HL-60/S4 (cell line): ENCODE results near the gene STARD10.

Experiments
- in situ Hi-C: fragments of 300-500 bp; cut with MboI; formaldehyde crosslinking; loops from 2 replicates; pipeline ENCODE4 v1.14.3; 2022; ENCODE audit warnings: low sequenced_read_pairs

Gene STARD10, protein sequence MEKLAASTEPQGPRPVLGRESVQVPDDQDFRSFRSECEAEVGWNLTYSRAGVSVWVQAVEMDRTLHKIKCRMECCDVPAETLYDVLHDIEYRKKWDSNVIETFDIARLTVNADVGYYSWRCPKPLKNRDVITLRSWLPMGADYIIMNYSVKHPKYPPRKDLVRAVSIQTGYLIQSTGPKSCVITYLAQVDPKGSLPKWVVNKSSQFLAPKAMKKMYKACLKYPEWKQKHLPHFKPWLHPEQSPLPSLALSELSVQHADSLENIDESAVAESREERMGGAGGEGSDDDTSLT

DNA sequence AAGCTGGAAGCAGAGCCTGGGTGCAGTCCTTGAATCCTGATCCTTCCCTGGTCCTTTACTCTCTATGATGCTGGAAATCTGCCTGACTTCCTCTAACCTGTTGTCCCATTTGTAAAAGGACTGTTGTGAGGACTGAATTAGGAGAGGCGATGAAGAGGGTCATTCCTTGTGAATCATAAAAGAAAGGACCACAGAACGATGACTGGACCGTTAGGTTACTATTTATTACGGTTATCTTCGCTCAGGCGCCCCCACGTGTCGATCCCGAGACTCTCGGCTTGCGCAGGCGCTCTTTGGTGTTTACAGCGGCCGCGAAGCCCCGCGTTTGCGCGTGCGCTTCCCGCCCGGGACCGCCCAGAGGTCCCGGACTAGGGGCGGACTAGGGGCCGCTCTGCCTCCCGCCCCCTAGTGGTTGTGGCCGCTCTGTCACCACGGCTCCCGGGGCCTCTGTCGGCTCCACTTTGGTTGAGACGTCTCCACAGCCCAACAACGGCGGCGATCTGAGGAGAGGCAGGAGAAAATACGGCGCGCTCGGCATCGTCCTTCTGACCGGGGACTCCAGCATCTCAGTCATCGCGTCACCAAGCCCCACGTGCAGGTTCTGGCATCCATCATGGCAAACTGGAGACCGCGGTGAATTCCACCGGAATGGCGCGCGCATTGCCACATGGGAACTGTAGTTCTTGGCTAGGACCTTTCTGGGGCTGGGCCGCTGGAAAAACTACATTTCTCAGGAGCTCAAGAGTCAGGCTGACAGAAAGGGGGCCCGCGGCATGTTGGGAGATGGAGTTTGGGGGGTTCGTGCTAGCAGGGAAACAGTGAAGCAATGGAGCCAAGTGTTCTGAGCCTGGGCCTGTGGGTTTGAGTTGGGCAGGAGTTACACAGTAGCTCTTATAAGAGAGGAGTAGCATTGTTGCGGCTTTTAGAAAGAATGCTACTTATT is at the start of gene STARD10:
Gene STARD10 (minus strand): TSS at position 623 of the 943 bp plus-strand sequence. CDS start 12,866 bp downstream, outside the sequence.
- in situ Hi-C loops, result loop anchor here (5.0 kb wide), 1 partner anchor 71 kb away; no protein-coding TSS in a partner anchor

DNA sequence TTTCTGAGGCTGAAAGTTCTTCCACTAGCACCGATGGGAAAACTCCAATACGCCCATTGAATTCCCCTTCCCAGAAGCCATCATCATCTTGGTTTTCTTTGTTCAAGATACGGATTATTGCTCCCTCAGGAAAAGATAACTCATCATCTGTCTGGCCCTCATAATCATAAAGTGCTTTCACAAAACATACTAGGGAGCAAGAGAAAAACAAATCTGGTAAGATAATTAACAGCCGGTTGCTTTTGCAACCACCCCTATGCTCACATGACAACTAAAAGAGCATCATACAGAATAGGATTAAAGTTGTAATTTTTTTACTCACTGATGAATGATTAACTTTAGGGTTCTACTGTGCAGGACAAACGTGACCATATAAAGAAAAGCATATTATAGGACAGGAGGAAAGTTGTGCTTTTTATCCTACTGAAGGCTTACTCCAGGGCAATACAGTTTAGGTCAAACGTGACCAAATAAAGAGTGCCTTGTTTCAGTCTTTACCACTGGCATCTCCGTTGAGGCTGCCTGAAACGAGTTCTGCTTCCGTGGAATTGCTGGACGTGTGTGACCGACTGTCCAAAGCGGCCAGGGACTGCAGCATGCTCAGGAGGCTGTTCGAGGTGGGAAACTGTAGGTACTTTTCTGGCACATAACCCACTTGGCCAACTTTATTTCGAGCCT is 48.9 kb upstream of the STARD10 start:
- in situ Hi-C loops, result loop anchor here (25.0 kb wide), 1 partner anchor 320 kb away; no protein-coding TSS in a partner anchor

DNA sequence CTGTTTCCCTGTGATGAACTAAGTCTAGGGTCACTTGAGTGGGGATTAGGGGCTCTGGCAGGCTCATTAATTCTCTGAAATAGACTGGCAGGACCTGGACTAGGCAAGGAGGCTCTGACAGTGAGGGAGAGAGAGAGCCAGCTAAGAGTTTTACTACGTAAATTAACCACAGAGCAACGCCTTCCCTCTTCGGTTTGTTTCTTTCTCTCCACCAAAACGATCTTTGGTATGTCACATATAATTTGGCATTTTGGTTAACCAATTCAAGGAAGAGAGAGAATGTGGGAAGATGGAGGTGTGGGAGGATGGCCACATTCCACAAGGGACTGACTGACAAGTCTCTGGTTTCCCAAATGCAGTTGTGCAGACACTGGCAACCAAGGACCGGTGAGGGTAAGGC is 48.3 kb upstream of the STARD10 start:
- in situ Hi-C loops, result loop anchor here (25.0 kb wide), 1 partner anchor 320 kb away; no protein-coding TSS in a partner anchor

DNA sequence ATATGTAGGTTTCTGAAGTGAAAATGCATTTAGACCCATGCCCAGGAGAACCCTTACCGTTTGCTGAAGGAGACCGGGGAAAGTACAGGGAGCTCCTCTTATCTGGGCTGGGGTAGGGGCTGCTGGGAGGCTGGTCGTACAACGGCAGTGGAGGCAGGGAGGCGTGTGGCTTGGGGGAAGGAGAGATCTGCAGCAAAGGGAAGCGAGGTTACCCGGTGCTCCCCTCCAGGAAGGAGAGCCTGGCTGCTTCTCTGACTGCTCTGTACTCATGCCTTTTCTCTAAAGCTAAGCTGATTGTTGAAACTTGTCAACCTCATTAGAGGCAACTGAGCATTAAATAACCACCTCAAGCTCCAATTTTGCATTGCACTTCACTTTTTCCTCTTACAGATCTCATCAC is 47.5 kb upstream of the STARD10 start:
- in situ Hi-C loops, result loop anchor here (25.0 kb wide), 1 partner anchor 321 kb away; no protein-coding TSS in a partner anchor

DNA sequence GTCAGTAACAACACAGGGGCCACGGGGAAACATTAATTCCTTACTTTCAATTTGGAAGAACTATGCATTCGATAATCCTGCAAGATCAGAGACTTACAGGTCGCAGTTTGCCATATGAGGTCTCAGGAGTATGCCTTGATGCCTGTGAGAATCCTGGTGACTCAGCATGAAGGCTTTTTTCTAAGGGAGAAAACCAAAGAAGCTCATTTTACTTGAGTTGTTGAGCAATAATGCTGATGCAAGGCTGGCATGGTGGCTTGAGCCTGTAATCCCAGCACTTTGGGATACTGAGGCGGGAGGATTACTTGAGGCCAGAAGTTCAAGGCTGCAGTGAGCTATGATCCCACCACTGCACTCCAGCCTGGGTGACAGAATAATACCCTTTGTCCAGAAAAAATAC is 46.9 kb upstream of the STARD10 start:
- in situ Hi-C loops, result loop anchor here (25.0 kb wide), 1 partner anchor 322 kb away; no protein-coding TSS in a partner anchor

DNA sequence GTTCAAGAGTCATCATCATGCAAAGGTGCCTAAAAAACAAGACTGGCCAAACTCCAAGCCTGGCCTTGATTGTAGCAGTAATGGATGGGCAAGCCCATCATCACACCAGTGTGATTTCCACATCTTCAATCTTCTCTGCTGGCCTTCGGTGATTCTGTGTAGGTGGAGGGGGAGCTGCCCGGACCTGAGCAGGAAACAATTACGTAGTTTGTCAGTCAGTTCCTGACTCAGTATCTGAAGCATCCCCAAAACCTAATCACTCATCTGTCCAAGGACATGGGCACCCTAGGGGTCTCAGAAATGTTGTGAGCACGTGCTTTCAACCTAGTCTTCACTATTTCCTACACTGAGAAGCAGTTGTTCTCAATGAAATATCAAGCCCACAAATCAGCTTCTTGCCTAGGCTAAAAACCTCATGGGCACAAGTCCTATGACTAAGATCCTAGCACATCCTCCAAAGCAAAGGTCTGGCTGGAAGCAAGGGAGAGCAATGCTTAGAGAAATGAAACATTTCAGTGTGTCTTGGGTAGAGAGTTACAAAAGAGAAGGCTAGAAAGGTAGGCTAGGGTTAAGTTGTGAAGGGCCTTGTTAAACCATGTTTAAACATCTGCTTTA is 45.0 kb upstream of the STARD10 start:
- in situ Hi-C loops, result loop anchor here (25.0 kb wide), 1 partner anchor 324 kb away; no protein-coding TSS in a partner anchor

DNA sequence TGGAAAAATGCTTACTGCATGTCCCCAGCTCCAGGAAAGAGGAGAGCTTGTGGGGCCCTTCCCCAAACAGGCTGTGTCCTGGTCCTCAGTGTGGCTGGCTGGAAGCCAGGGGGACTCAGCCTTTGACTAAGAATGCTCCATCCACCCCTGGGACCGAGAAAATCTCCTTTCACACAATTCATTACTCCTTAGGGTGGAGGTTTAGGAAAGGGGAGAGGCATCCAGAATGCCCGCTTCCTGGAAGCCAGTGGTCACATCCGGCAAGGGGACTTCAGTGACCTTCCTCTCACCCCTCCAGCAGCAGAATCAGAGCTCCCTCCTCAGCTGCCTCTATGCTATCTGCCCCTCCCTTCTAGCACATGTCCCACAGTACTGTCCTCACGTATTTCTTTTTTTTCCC is 42.3 kb upstream of the STARD10 start:
- in situ Hi-C loops, result loop anchor here (25.0 kb wide), 1 partner anchor 326 kb away; no protein-coding TSS in a partner anchor

DNA sequence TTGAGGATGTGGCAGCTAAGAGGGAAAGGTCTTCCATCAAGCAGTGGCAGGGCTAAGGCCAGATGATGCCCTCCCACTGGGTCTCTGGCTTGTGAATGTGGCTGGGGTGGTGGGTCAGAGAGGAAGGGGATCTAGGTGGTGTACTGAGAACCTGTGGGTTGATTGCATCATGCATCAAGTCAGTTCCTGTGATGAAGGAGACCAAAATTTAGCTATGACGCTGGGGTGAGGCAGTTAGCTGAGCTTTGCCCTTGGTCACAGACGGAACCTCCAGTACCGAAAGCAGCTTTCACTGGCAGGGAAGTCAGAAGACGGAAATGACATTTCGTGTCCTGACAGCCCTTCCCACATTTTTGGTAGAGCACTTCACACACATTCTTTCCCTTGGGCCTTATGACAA is 41.1 kb upstream of the STARD10 start:
- in situ Hi-C loops, result loop anchor here (25.0 kb wide), 1 partner anchor 327 kb away; no protein-coding TSS in a partner anchor

DNA sequence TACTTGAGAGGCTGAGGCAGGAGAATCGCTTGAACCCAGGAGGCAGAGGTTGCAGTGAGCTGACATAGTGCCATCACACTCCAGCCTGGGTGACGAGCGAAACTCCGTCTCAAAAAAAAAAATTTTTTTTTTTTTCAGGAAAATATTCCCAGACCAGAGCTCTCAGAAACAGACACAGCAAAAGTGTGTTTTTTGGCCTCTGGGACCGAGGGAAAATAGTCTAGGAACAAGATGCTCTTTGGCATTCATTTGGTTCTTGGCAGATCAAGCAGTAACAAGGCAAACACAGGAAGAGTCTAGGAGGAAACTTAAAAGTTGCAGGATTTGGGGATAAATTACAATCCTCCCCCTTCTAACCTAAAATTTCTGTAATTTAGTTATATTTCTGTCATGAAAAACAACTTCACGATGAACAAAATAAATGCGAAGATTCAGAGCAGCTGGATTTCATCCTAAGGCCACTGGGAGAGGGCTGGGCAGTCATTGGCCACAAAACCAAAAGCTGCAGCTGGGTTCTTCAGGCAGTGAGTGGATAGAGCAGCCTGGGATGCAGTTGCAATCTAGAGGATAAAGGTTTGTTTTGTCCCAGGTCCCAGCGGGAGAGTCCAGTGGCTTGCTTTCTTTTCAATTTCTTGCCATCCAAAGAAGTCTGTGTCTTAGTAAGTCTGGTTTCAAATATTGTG is 40.1 kb upstream of the STARD10 start:
- in situ Hi-C loops, result loop anchor here (25.0 kb wide), 1 partner anchor 328 kb away; no protein-coding TSS in a partner anchor

DNA sequence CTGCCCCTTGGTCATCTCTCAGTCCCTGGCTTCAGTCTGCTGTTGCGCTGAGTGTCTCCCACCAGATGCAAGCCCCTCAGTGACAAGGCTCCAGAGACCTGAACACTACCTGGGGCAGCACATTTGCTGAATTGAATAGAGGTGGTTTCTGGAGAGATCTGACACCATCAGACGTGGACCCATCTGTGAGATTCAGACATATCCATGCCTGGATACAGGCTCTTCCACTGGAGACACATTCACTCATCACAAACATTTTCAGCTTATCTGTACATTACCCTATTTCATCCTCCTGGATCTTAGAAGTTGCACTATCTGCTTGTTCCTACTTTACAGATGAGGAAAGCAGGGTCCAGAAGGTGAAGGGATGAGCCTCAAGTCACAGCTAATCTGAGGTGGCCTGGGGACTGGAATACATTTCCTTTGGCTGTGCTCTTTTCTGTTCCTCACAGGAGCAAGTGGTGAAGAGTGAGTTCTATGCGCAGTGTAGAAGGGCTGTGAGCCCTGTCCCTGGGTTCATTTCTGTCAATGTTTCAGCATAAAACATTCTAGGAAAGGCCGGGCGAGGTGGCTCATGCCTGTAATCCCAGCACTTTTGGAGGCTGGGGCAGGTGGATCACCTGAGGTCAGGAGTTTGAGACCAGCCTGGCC is 39.4 kb upstream of the STARD10 start:
- in situ Hi-C loops, result loop anchor here (25.0 kb wide), 1 partner anchor 329 kb away; no protein-coding TSS in a partner anchor

DNA sequence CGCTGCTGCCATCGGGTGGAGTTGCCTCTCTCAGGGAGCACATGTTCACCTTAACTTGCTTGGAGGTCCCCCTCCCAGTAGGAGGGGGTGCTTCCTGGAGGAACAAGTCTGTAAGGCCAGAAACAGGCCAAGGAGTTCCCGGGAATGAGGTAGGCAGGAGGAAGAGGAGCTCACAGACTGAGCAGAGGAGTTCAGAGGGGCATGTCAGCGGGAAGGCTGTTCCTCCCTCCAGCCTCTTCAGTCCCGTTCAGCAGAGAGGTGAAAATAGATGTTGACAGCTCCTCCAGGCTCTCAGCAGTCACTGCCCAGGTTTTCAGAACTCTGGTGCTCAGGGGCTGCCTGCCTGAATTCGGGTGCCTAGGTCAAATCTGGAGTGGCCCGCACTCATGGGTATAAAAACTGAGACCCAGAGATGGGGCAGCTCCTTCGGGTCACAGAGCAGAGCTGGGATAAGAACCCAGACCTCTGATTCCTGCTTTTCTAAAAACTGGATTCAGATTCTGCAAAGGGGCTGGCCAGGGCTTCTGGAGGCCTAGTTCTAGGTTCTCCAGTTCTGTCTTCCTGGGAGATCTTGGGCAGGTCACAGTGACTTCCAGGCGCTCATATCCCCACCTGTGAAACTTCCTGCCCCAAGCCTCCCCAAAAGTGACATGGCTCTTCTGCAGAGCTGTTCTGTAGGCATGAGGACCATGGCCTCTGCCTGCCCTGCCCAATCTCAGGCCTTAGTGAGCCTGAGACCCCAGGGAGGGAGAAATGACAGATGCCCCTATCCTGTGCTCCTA is 38.6 kb upstream of the STARD10 start:
- in situ Hi-C loops, result loop anchor here (25.0 kb wide), 1 partner anchor 330 kb away; no protein-coding TSS in a partner anchor

DNA sequence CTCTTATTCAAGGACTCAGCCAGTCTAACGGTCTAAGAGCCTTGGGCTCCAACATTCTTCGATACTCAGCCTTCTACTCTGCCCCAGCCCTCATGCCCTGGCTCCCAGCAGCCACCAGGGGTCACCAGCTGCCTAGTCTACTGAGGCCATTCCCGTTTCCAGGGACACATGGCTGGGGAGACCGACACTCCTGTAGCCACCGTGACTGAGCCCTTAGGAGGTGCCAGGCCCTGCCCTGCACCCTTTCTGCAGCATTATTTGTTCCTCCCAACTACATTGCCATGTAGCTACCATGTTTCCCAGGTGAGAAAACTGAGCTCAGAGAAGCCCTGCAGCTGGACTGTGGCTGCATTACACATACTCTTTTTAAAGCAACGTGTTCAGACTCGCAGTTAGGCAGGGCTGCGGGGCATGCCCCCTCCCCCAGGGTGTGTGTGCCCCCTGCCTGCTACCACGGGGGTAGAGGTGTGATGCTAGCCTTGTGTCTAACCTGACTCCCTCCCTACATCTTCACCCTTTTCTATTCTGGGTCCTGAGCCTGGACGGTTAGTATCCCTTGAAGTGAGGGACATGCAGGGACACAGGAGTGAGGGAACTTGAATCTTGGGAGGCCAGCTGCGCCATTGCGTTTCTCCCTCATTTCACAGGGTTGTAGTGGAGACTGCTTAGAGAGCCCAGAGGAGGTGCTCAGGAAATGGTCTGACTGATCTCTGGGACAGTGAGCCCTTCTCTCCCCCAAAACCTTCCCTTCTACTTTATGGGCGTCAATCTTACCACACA is 37.9 kb upstream of the STARD10 start:
- in situ Hi-C loops, result loop anchor here (25.0 kb wide), 1 partner anchor 331 kb away; no protein-coding TSS in a partner anchor

DNA sequence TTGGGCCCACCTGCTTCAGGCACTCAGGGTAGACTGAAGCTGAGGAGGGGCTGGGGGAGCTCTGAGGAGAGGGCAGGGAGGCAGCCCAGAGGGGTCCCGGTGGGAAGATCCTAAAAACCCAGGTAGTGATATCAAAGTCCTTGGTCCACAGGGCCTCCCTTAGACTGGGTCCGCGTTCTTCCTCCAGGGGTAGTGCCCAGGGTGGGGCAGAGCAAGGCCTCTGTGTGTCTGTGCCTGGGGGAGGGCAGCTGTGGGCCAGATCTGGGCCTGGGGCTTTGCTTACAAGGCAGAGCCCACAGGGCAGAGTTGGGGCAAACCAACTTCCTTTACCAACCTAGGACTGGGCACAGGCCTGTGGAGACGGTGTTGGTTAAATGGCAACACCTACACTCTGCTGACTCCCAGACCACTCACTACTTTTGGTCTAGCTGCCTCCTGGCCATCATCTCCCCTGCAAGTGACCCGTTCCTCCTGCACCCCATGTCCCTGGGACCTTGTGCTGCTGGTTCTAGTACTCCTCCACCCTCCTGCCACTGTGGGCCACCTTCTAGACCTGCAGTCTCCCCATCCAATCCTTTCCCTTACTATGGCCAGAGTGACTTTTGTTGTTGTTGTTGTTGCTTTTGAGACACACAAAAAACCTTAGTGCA is 36.2 kb upstream of the STARD10 start:
- in situ Hi-C loops, result loop anchor here (25.0 kb wide), 1 partner anchor 332 kb away; no protein-coding TSS in a partner anchor

DNA sequence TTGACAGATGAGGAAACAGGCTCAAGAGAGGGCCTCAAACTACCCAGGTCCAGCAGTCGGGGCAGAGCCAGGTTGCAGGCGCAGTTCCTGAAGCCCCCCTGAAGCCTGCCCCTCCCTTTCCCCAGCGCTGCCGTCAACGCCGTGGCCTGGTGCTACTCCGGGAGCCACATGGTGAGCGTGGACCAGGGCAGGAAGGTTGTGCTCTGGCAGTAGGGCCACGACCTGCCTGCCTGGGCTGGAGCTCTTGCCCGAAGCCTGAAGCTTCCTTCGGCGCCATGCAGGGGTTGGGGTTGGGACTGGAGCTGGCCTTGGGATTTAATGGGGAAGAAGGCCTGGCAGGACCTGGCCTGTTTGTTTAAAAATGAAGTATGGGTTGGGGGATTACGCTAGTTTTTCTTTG is 35.3 kb upstream of the STARD10 start:
- in situ Hi-C loops, result loop anchor here (25.0 kb wide), 1 partner anchor 333 kb away; no protein-coding TSS in a partner anchor

DNA sequence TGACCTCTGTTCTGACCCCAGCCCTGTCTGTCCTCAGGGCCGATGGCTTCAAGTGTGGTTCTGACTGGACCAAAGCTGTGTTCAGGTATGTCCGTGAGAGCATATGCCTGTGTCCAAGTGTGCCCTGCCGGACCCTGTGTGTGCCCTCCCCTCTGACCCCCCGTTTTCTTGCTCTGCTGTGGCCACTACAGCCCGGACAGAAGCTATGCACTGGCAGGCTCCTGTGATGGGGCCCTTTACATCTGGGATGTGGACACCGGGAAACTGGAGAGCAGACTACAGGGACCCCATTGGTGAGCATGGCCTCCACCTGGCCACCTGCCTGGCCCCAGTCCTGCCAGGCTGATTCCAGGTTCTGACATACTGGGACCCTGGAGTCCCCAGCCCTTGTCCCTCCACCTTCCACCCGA is 34.9 kb upstream of the STARD10 start:
- in situ Hi-C loops, result loop anchor here (25.0 kb wide), 1 partner anchor 334 kb away; no protein-coding TSS in a partner anchor

DNA sequence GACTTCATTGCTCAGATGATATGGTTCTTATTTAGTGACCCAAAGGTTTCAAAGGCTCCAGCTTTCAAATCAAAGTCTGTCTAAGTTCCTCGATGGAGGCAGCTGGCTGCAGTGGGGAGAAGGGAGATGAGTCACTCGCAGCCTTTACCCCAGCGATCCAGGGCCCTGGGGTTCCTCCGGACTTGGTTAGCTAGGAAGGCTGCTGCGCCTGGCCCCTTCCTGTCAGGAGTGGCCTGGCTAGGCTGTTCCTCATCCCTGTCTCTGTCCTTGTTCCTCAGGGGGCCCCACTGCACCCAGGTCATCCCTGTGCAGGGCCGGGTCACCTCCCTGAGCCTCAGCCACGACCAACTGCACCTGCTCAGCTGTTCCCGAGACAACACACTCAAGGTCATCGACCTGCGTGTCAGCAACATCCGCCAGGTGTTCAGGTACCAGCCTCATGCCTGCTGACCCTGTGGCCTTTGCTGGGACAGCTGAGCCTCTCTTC is 34.3 kb upstream of the STARD10 start:
- in situ Hi-C loops, result loop anchor here (25.0 kb wide), 1 partner anchor 334 kb away; no protein-coding TSS in a partner anchor
